Hepatic stellate cell (primary cell): ENCODE results near the gene TOB1.

Experiments
- DNase-seq: peaks from one replicate; pipeline ENCODE4 v3.0.0; 2011; ENCODE audit warnings: low spot score

TOB1 gene

DNA sequence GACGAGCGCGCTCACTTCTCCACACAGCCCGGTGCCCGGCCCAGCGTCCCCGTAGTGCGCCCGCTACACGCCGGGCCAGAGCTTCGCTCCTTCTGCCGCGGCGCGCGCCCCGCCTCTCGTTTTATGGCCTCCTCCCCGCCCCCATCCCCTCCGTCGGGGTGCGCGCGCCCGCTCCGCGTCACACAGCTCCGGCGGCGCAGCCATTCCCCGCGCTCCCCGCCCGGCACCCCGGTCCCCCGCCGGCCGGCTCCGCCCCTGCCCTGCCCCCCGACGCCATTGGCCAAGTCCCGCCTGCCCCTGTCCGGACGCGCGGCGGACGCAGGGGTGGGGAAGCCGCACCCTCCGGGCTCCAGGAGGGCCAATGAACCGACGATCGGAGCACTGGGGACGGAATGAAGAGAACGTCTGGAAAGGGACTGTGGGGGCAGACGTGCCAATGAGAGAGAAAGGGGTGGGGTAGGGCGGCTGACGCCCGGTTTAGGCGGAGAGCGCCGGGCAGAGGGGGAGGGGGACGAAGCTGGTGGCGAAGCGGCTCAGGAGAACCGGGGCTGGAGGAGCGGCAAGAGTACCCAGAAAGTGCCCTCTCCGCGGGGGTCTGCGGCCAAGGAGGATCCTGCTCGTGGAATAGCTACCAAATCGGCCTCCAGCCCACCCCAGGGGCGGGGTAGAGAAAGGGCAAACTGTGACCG, at the start of gene TOB1:
TSS of gene TOB1 (minus strand) at position 94 of the 689 bp plus-strand sequence. CDS start 2,337 bp downstream, outside the sequence.
- DNase-seq = peak; percentile 93

DNA sequence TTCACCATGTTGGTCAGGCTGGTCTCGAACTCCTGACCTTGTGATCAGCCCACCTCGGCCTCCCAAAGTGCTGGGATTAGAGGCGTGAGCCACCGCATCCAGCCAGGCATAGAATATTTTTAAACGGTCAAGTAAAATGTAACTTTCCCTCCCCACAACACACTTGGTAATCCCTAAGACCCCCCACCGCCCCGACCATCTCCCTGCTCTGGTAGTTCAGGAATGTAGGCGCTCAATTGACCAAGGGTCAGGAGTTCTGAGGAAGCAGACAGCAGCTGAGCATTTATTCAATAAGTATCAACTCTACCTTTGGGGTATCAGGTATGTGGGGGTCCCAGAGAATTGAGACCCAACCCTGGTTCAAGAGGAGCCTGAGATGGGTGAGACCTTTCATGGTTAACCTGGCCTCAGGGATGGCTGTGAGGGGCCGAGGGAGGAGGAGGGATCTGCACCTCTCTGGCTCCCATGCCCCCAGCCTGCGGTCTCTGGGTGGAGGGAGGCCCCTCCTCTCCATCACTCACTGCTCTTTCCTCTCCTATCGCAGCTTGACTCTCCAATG, 48.4 kb upstream of the TOB1 start:
- DNase-seq = no peak

DNA sequence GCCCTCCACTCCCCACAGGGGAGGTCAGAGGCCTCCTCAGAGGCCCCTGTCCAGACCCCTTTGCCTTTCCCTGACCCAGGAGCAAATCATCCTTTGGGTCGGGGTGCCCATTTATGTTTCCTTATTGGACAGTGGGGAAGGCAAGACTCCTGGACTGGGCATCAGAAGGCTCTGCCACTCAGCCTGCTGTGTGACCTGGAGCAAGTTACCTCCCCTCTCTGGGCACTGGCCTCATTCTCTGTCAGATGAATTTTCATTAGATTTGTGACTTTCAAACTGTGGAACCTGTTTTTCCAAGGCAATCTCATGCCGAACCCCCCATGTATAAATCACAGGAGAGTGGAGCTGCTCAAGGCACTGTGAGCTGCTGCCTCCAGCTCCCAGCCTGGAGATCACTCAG, 47.0 kb upstream of the TOB1 start:
- DNase-seq = no peak

GRCh38 chr17:50911890-50912289, 45.7 kb upstream of the TOB1 start:
- no peak for DNase-seq

GRCh38 chr17:50911450-50911849, 45.3 kb upstream of the TOB1 start:
- DNase-seq = no peak

DNA sequence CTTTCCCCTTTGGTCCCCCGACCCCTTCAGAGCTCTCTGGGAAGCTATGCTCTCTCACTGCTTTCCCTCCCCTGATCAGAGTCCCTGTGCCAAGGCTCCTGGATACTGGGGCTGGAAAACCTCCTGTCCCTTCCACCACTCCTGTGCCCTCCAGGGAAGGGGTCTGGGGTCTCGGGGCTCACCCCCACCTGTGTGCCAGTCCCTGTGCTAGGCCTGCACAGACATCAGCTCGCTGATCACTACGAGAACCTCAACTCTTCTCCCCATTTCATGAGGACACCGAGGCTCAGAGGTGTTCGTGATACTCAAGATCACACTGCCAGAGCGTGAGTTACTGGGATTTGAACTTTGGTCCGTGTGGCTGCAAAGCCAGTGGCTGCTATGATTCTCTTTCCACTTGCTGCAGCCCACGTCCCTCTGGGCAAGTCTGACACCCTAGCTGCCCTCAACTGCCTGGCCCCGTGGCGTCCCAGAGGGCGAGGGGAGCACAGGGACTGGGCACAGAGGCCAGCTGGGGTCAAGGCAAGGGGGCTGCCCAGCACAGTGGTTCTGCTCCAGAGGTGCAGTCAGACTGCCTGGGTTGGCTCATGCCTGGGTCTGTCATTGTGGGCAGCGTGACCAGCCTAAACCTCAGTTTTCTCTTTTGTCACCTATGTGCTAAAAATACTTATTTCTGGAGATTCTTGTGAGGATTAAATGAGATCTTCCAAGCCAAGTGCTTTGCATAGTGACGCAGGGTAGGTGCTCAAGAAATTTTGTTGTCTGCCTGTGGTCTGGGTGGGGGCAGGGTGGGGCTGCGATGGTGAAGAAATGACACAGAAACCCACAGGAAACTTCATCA, 43.8 kb upstream of the TOB1 start:
- no peak for DNase-seq

DNA sequence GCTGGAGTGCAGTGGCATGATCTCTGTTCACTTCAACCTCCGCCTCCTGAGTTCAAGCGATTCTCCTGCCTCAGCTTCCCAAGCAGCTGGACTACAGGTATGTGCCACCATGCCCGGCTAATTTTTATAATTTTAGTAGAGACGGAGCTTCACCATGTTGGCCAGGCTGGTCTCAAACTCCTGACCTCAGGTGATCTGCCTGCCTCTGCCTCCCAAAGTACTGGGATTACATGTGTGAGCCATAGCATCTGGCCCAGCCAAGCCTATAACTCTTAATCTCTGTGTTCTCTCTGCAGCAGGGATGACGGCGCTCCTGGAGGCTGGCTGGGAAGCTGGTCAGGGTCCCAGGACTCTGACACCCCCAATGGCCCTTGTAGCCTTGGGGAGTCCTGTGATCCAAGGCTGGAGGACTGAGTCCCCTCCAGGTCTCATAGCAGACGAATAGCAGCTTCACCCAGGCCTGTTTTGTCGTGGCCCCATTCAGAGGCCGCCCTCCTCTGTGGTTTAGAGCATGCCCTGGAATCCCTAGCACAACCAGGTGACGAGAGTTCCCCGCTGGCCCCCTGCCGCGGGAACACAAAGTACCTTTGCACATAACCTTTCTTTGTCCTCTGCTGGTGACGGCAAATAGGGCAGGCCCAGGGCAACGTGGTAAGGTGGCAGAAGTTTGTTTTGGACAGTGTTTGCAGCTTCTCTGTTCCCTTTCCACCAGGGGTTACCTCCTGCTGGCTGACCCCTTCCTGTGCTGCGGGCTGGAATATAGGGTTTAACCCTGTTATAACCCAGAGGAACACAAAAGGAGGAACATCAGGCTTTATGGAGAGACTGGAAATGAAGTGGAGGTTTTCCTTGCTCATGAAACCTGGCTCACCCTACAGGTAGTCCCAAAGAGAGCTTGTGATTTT, 43.0 kb upstream of the TOB1 start:
- no peak for DNase-seq

DNA sequence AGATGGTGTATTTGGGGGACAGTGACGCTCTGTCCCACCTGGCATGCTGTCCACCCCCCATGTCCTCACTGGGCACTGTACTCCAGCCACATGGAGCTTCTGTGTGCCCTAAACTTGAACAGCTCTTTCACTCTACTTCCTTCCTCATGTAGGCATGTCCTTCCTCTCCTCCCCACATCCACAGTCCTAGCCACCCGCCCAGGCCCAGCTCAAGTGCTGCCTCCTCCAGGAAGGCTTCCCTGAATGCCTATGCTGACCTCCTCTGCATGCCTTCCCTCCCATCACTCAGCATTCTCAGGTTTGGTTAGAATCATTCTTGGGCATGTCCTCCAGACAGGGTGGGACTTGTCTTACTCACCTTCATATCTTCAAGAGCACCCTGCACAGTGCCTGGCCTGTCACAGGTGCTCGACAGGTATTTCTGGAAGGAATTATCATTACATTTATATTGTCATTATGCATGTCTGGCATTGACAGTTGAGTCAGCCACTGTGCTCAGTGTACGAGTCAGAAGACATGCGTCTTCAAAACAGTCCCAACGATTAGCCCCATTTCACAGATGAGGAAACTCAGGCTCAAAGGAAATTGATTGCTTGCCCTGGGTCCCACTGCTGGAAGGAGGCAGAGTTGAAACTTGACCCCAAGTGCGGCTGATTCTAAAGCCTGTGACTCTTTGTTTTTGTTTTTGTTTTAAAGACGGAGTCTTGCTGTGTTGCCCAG, 42.1 kb upstream of the TOB1 start:
- DNase-seq = no peak

GRCh38 chr17:50906443-50906842, 40.3 kb upstream of the TOB1 start:
- DNase-seq = no peak

DNA sequence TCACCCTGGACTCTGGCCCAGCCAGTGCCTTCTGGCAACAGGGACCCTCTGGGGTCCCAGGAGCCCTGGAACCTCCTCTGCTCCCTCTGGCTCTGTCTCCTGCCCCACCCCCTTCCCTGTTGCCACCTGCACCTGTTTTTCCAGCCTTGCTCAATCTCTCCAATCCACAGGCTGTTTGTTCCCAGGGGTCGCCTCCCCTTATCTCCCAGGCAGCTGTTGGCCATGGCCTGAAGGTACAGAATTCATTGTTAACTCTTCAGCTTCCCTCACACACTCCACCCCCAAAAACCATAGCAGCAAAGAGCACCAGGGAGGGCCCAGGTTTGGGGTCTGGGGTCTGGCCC, 39.3 kb upstream of the TOB1 start:
- DNase-seq = no peak

DNA sequence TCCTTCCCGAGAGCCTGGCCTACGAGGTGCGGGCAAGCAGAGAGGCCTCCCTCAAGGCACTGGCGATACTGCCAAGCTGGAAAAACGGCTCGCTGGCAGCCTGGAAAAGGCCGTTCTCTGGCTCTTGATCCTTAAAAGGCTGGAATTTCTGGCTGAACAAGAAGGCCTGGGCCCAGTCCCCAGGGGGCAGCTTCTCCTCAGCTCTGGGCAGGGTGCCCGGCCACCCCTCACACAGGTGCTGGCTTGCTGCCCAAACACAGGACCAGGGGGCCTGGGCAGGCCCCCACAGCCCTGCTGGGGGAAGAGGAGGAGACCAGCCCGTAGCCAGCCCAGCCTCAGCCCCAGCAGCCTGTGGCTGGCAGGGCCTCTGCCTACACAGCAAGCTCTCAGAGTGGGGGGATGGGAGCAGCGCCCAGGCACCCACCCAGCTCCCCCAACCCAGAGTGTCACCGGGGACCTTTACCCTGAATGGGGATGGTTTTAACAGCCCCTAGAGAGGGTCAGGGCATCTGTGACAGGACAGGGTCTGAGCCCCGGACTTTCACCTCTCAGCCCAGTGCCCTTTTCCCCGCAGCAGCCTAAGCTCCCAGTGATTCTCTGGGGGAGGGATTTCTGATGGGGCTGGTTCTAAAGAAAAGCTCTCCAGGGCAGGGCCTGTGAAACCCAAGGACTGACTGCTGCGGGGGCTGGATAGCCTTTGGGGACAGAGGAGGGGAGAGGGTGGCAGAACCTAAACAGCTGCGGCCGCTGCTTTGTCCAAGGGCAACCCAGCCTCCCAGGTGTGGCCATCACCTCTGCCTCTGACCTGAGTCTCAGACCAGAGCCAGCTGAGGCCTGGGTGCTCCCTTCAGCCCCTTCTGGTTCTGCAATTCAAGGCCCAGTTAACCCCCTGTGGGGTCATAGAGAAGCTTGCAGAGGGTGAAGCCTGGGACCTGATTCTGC, 38.6 kb upstream of the TOB1 start:
- DNase-seq = peak; percentile 22

- peak; percentile 35 for DNase-seq
Measured at GRCh38 chr17:50903604-50904517, 37.7 kb upstream of the TOB1 start.

- DNase-seq = no peak
Measured at GRCh38 chr17:50902372-50903353, 36.5 kb upstream of the TOB1 start.

DNA sequence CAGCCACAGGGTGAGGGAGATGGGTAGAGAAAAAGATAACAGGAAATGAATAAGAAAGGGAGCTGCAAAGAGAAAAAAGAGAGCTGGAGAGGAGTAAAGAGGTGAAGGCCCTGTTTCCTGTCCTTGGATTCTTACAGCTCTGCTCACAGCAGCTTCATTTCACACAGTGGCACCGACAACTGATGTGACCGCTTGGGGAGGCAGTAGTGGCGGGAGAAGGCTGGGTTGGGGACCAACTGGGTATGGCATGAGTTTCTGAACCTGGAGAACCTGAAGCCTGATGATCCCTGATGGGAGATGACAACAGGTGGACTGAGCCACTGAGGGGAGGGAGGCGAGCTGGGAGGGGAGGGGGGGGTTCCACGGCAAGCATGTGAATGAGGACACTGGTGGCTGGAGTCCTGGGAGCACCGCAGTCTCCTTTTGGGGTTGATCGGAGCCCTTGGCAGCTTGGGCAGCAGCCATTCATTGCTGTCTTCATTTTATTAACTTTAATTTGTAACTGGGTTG, 34.3 kb upstream of the TOB1 start:
- no peak for DNase-seq

GRCh38 chr17:50899559-50900319, 33.6 kb upstream of the TOB1 start:
- no peak for DNase-seq

GRCh38 chr17:50899005-50899460, 32.9 kb upstream of the TOB1 start:
- DNase-seq = no peak
